NCI-H2196 (cell line): Measurements from ENCODE around the gene LAMB4.

Experiments
- DNase-seq: peaks from one replicate; lab custom pipeline; 2025; ENCODE audit not compliant: unreplicated experiment; lab: John Stamatoyannopoulos, UW

Gene LAMB4

GRCh38 chr7:108114117-108114841 lies 15.9 kb downstream of the LAMB4 start:
- peak; percentile 10 for DNase-seq

- DNase-seq = no peak
These were observed 17.5 kb downstream of the LAMB4 start for GRCh38 chr7:108112683-108113082.

GRCh38 chr7:108109221-108109908 lies 20.8 kb downstream of the LAMB4 start:
- peak; percentile 26 for DNase-seq

GRCh38 chr7:108108131-108108530 lies 22.0 kb downstream of the LAMB4 start:
- no peak for DNase-seq

- DNase-seq = no peak
These were observed 25.8 kb downstream of the LAMB4 start for GRCh38 chr7:108104324-108104723.

- DNase-seq = no peak
These were observed 26.4 kb downstream of the LAMB4 start for GRCh38 chr7:108103558-108104298.

GRCh38 chr7:108102671-108103312 lies 27.4 kb downstream of the LAMB4 start:
- no peak for DNase-seq

- DNase-seq = no peak
These were observed 28.4 kb downstream of the LAMB4 start for GRCh38 chr7:108101759-108102158.

GRCh38 chr7:108099713-108100112 lies 30.4 kb downstream of the LAMB4 start:
- no peak for DNase-seq

GRCh38 chr7:108097703-108098102 lies 32.5 kb downstream of the LAMB4 start:
- no peak for DNase-seq

- no peak for DNase-seq
These were observed 33.2 kb downstream of the LAMB4 start for GRCh38 chr7:108096996-108097395.

- DNase-seq = peak; percentile 16
These were observed 35.0 kb downstream of the LAMB4 start for GRCh38 chr7:108094933-108095710.

GRCh38 chr7:108094346-108094745 lies 35.8 kb downstream of the LAMB4 start:
- DNase-seq = no peak

- DNase-seq = no peak
These were observed 36.3 kb downstream of the LAMB4 start for GRCh38 chr7:108093851-108094331.

- DNase-seq = no peak
These were observed 36.8 kb downstream of the LAMB4 start for GRCh38 chr7:108093341-108093740.

- DNase-seq = peak; percentile 68
These were observed 38.7 kb downstream of the LAMB4 start for GRCh38 chr7:108091461-108091831.

- DNase-seq = no peak
These were observed 39.2 kb downstream of the LAMB4 start for GRCh38 chr7:108090791-108091460.

GRCh38 chr7:108089381-108089780 lies 40.8 kb downstream of the LAMB4 start:
- DNase-seq = no peak

- no peak for DNase-seq
These were observed 41.4 kb downstream of the LAMB4 start for GRCh38 chr7:108088729-108089128.

GRCh38 chr7:108087778-108088177 lies 42.4 kb downstream of the LAMB4 start:
- DNase-seq = no peak
